Astrocyte (in vitro differentiated cells and primary cell): ENCODE results near the gene MAP10. TPM values are rescaled to one million over a fixed set of nuclear protein-coding genes. Genes with fewer than 3 reads are reported as not detected.
"Not testable (repeated sequence)": the region's sequence is repeated elsewhere in the genome, so short reads cannot be mapped to it uniquely, and the experiment has no call there.

ENCODE experiments used
- DNase-seq: peaks from one replicate; pipeline ENCODE4 v3.0.0-alpha.2; 2010; ENCODE audit warnings: low read depth
- FAIRE-seq: peaks from 2 replicates; lab custom pipeline; 2011; peaks lifted over from hg19 to GRCh38; lab: Jason Lieb, UNC
- H2AFZ ChIP-seq: 2 replicates; pipeline ENCODE4 v1.6.0; 2012; ENCODE audit warnings: low read depth, low read length, inconsistent platforms
- H3K27ac ChIP-seq: 2 replicates; pipeline ENCODE4 v1.5.1; 2011; ENCODE audit warnings: low read depth, low read length, inconsistent platforms
- H3K27me3 ChIP-seq: 2 replicates; pipeline ENCODE4 v1.6.0; 2011; ENCODE audit warnings: low read length, inconsistent platforms; ENCODE audit not compliant: insufficient read depth
- H3K36me3 ChIP-seq: 2 replicates; pipeline ENCODE4 v1.5.1; 2011; ENCODE audit warnings: low read length, inconsistent platforms; ENCODE audit not compliant: insufficient read depth
- H3K4me1 ChIP-seq: 2 replicates; pipeline ENCODE4 v1.5.1; 2011; ENCODE audit warnings: low read length, inconsistent platforms; ENCODE audit not compliant: insufficient read depth
- H3K4me2 ChIP-seq: 2 replicates; pipeline ENCODE4 v1.6.0; 2012; ENCODE audit warnings: low read length, inconsistent platforms
- H3K4me3 ChIP-seq: 2 replicates; pipeline ENCODE4 v1.5.1; 2011; ENCODE audit warnings: low read depth, mild to moderate bottlenecking, low read length, inconsistent platforms; ENCODE audit not compliant: insufficient read depth
- H3K79me2 ChIP-seq: 2 replicates; pipeline ENCODE4 v1.6.0; 2012; ENCODE audit warnings: mild to moderate bottlenecking, low read length, inconsistent platforms; ENCODE audit not compliant: insufficient read depth
- H3K9ac ChIP-seq: 2 replicates; pipeline ENCODE4 v1.6.0; 2012; ENCODE audit warnings: mild to moderate bottlenecking, low read length, inconsistent platforms
- H3K9me3 ChIP-seq: 2 replicates; pipeline ENCODE4 v1.5.1; 2012; ENCODE audit warnings: low read depth, mild to moderate bottlenecking, low read length, inconsistent platforms; ENCODE audit not compliant: insufficient read depth
- H4K20me1 ChIP-seq: 2 replicates; pipeline ENCODE4 v1.6.0; 2012; ENCODE audit warnings: low read length, inconsistent platforms; ENCODE audit not compliant: insufficient read depth
- H3K27ac Mint-ChIP-seq: one replicate; pipeline ENCODE4 v1.8.0; 2021; ENCODE audit warnings: mild to moderate bottlenecking, mixed read lengths; ENCODE audit not compliant: unreplicated experiment
- H3K27me3 Mint-ChIP-seq: one replicate; pipeline ENCODE4 v1.8.0; 2021; ENCODE audit warnings: low read depth, mixed read lengths; ENCODE audit not compliant: unreplicated experiment
- H3K36me3 Mint-ChIP-seq: one replicate; pipeline ENCODE4 v1.8.0; 2021; ENCODE audit warnings: low read depth, mixed read lengths; ENCODE audit not compliant: unreplicated experiment
- H3K4me1 Mint-ChIP-seq: one replicate; pipeline ENCODE4 v1.8.0; 2021; ENCODE audit warnings: low read depth, mixed read lengths; ENCODE audit not compliant: unreplicated experiment
- H3K4me3 Mint-ChIP-seq: one replicate; pipeline ENCODE4 v1.8.0; 2021; ENCODE audit warnings: mild to moderate bottlenecking, moderate library complexity, mixed read lengths; ENCODE audit not compliant: unreplicated experiment
- H3K9me3 Mint-ChIP-seq: one replicate; pipeline ENCODE4 v1.8.0; 2021; ENCODE audit warnings: mild to moderate bottlenecking, mixed read lengths; ENCODE audit not compliant: unreplicated experiment
- CTCF ChIP-seq: IDR thresholded peaks from 2 replicates; pipeline ENCODE4 v1.5.1; 2011; ENCODE audit warnings: low read depth, mild to moderate bottlenecking, inconsistent platforms, low read length, moderate library complexity; ENCODE audit not compliant: insufficient read depth
- EZH2 ChIP-seq: IDR thresholded peaks from 2 replicates; pipeline ENCODE4 v1.6.1; 2012; ENCODE audit warnings: mild to moderate bottlenecking, low read length, inconsistent platforms; ENCODE audit not compliant: insufficient read depth
- total RNA-seq: library from RNA; stranded (reverse); gene quantifications from 2 replicates; pipeline ENCODE4 v1.2.1, GENCODE V29; 2021

MAP10 gene
- total RNA-seq, 1 donor from 2014 or later, result 2.5 TPM

GRCh38 chr1:232784794-232785193, 20.4 kb upstream of the MAP10 start:
- Histone ChIP-seq H2AFZ (no peak overlapping the region), H3K9ac (no peak overlapping the region), H3K9me3 (no peaks in the 10 kb centered on the region), H3K27ac (no peak overlapping the region), H3K4me3 (no peak overlapping the region), H4K20me1 (no peaks in the 10 kb centered on the region), H3K36me3 (no peaks in the 10 kb centered on the region), H3K4me2 (no peak overlapping the region), H3K4me1 (no peaks in the 10 kb centered on the region), H3K79me2 (no peaks in the 10 kb centered on the region), H3K27me3 (no peaks in the 10 kb centered on the region)
- H3K4me1 Mint-ChIP-seq, result no peaks in the 10 kb centered on the region
- no peaks in the 10 kb centered on the region for H3K9me3 Mint-ChIP-seq
- H3K36me3 Mint-ChIP-seq, result peaks cover 2% of the 10 kb centered on the region
- H3K27me3 Mint-ChIP-seq, result peaks cover 11% of the 10 kb centered on the region
- TF ChIP-seq EZH2, result no peak
- no peak for TF ChIP-seq CTCF
- FAIRE-seq (no peak), DNase-seq (no peak)
- H3K4me3 Mint-ChIP-seq, result no peak overlapping the region
- H3K27ac Mint-ChIP-seq, result no peak overlapping the region

GRCh38 chr1:232785630-232786029, 19.6 kb upstream of the MAP10 start:
- H3K4me1 ChIP-seq, H3K4me1 Mint-ChIP-seq, DNase-seq, H3K27me3 ChIP-seq, H4K20me1 ChIP-seq, H2AFZ ChIP-seq, H3K9ac ChIP-seq, H3K27me3 Mint-ChIP-seq, H3K27ac ChIP-seq, FAIRE-seq, H3K27ac Mint-ChIP-seq, H3K9me3 Mint-ChIP-seq, H3K4me3 Mint-ChIP-seq, H3K4me2 ChIP-seq, H3K36me3 ChIP-seq, H3K4me3 ChIP-seq, H3K36me3 Mint-ChIP-seq, H3K9me3 ChIP-seq, H3K79me2 ChIP-seq: not testable (repeated sequence)

GRCh38 chr1:232786845-232787455, 18.3 kb upstream of the MAP10 start:
- Histone ChIP-seq H3K27ac (no peak overlapping the region), H3K27me3 (no peaks in the 10 kb centered on the region), H3K9ac (no peak overlapping the region), H3K4me1 (no peaks in the 10 kb centered on the region), H4K20me1 (no peaks in the 10 kb centered on the region), H3K4me2 (no peak overlapping the region), H2AFZ (no peak overlapping the region), H3K36me3 (no peaks in the 10 kb centered on the region), H3K9me3 (no peaks in the 10 kb centered on the region), H3K4me3 (no peak overlapping the region), H3K79me2 (no peaks in the 10 kb centered on the region)
- DNase-seq, result no peak
- Mint-ChIP-seq H3K4me1 (no peaks in the 10 kb centered on the region), H3K36me3 (peaks cover 2% of the 10 kb centered on the region), H3K27ac (no peak overlapping the region), H3K27me3 (peaks cover 4% of the 10 kb centered on the region), H3K4me3 (no peak overlapping the region), H3K9me3 (no peaks in the 10 kb centered on the region)
- FAIRE-seq, result no peak
- no peak for TF ChIP-seq EZH2
- TF ChIP-seq CTCF, result no peak
